Right renal cortex interstitium (tissue), 3 donors: Measurements from ENCODE around the gene UCHL5. TPM values are rescaled to one million over a fixed set of nuclear protein-coding genes. Genes with fewer than 3 reads are reported as not detected.
"Not testable (repeated sequence)": the region's sequence is repeated elsewhere in the genome, so short reads cannot be mapped to it uniquely, and the experiment has no call there.

Source experiments
- DNase-seq, 3 donors: peaks; one replicate each; pipeline ENCODE4 v3.0.0-alpha.2; 2013; ENCODE audit warnings: low read depth in 3 of 3, low spot score in 2 of 3
- polyA plus RNA-seq, 3 donors: library from polyadenylated mRNA; unstranded; fragments of 120-200 nt; gene quantifications; one replicate each; pipeline ENCODE4 v1.2.1, GENCODE V29; 2013; ENCODE audit not compliant: insufficient read length in 3 of 3

Gene UCHL5
- polyA plus RNA-seq, 3 donors = 47.0 to 55.9 (median 52.5) TPM

DNA sequence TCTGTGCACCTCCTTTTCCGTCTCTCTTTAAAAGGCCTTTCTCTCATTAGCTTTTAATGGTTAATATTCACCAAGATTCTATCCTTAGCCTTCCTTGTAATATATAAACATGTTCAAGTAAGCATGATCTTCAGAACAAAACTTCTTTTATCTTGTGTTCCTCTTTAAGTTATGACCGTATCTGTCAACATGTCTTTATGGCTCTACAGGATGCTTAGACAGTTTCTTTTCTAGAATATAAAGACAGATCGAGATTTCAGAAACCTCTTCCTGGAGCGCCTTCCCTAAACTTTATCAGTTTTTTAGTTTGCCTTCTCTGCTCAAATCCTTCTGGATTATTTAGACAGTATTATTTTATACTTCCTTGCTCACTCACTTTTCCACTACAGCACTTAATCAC, 7.4 kb upstream of the UCHL5 start:
- DNase-seq = no peak

DNA sequence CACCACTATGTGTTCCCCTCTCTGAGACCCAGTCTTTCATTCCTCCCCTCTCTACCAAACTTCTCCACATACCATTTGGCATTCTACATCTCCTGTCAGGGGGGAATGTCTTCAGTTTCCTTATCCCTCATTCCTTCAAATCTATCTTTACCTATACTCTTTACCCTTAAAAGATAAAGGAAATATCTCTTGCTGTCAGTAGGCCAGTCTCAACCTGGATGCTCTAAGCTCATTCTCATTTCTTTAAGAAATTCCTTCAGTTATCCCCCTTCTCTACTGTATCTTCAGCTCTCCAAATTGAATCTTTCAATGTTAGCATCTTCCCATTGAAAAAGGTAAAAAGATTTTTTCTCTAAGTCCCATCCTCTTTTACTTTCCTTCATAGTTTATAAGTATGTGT, 6.8 kb upstream of the UCHL5 start:
- no peak for DNase-seq

DNA sequence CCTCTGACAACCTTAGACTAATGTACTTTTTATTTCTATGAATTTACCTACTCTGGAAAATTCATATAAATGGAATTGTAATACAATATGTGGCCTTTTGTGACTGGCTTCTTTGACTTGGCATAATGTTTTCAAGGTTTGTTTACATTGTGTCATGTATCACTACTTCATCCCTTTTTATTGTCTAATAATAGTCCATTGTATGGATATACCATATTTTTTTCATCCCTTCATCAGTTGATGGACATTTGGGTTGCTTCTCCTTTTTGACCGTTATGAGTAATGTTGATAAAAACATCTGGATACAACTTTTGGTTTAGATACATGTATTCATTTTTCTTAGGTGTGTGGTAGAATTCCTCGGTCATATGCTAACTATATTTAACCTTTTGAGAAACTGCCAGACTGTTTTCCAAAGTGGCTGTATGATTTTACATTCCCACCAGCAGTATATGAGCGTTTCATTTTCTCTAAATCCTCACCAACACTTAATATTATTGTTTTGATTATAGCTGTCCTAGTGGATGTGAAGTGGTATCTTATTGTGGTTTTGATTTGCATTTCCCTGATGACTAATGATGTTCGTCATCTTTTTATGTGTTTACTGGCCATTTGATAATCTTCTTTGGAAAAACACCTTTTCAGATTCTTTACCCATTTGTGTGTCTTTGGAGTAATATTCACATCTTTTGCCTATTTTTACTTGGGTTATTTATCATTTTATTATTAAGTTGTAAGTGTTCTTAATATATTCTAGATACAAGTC, 3.7 kb upstream of the UCHL5 start:
- no peak for DNase-seq

DNA sequence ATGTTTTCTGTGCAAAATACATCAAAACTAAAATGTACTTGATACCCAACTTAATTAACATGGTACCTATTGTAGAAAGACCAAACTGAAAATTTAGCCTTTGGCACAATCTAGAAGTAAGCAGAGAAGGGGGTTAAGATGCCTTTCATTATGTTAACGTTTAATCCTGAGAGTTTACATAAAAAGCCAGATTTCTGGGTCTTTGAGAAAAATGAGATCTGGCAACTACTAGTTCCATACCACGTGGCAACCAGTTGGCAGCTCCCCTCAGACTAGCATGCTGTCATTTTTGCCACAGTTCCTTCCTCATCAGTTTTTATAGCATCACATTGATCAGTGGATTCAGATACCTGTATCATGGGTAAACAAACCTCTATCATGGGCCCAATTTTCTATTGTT, 1.8 kb upstream of the UCHL5 start:
- DNase-seq = no peak

DNA sequence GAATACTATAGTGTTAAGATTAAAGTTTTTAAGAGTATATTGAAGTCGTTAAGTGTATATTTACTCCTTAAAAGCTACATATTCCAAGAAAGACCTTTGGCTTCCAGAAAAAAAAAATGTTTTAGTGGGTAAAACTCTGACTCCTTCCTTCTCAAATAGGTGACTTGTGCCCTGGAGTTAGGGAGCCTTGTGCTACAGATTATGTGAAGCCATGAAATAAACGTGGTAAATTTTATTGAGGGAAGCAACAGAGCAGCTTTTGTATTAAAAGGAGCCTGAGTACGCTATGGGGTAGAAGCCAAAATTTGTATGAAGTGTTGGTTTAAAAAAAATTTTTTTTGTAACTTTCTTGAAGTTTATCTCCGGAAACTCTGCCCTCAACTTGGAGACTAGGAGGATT, 1.2 kb upstream of the UCHL5 start:
- peak in 1 of 3 donors; percentile 5 for DNase-seq

DNA sequence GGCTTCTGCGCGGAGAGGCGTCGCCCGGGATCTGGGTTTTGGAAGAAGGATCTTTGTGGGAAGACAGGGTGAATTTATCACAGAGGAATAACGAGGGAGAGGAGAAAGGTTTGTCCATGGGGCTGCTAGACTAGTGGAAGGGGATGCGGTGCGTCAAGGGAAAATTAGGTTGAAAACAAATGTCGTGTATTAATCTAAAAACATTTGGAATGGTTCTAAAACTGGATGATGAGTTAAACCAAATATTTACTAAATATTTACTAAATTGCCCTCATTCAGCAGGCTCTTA, 899 bp upstream of the UCHL5 start:
- DNase-seq = no peak

DNA sequence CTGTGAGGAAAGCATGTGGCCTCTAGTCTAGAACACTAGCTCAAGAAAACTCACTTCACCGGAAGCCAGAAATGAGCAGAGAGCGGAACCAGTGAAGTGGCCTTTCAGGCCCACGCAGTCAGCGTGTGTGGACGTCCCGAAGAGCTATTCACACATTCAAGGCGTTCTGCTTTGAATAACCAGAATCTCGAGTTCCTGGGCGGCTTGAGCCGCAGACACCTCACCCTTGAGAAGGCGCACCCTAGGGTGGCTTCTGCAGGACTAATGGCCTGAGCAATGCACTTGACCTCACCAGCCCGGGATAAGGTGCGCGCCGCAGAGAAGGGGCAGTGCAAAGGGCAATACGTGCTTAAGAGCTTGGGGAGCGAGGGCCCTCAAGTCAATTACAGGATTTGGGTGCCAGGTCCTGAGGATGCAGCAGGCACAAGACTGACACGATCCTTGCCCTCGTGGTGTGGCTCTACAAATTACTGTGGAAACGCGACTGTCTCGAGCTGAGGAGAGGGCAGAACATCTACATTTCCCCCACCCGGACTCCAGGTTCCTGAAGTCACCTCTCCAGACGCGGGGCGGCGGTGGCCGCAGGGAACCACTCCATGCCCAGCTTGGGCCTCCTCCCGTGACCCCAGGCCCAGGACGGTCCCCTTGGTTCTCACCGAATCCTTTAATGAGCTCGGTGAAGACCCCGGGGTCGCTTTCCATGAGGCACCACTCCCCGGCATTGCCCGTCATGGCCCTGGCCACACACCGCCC, 455 bp downstream of the UCHL5 start:
- DNase-seq = peak in 2 of 3 donors; percentile 15 to 23

DNA sequence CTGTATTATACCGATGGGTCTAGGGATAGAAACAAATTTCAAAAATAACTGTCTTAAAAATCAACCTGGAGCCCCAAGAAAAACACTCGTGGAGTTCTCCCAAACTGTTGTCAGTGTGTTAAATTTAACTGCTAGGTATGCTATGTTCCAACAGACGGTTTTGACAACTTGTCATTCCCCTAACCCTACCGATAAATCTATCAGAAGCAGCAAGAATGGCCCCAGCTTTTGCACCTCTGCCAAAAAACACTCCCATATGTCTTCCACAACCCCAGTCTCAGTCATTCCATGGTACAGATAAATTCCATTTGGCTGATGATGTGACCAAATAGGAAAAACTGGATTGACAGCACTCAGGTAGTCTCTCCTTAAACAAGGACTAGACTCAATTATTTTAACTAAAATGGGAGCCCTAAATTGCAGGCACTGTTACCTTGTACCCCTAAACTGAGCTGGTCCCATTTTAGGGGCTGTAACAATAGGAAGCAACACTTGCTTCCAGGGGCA, 4.9 kb downstream of the UCHL5 start:
- no peak for DNase-seq

DNA sequence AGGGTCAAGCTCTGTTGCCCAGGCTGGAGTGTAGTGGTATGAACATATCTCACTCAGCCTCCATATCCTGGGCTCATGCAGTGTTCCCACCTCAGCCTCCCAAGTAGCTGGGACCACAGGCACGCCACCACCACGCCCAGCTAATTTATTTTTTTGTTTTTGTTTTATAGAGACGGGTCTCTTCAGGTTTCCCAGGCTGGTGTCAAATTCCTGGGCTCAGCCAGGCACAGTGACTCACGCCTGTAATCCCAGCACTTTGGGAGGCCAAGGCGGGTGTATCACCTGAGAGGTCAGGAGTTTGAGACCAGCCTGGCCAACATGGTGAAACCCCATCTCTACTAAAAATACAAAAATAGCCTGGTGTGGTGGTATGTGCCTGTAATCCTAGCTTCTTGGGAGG, 10.2 kb downstream of the UCHL5 start:
- not testable (repeated sequence) for DNase-seq

DNA sequence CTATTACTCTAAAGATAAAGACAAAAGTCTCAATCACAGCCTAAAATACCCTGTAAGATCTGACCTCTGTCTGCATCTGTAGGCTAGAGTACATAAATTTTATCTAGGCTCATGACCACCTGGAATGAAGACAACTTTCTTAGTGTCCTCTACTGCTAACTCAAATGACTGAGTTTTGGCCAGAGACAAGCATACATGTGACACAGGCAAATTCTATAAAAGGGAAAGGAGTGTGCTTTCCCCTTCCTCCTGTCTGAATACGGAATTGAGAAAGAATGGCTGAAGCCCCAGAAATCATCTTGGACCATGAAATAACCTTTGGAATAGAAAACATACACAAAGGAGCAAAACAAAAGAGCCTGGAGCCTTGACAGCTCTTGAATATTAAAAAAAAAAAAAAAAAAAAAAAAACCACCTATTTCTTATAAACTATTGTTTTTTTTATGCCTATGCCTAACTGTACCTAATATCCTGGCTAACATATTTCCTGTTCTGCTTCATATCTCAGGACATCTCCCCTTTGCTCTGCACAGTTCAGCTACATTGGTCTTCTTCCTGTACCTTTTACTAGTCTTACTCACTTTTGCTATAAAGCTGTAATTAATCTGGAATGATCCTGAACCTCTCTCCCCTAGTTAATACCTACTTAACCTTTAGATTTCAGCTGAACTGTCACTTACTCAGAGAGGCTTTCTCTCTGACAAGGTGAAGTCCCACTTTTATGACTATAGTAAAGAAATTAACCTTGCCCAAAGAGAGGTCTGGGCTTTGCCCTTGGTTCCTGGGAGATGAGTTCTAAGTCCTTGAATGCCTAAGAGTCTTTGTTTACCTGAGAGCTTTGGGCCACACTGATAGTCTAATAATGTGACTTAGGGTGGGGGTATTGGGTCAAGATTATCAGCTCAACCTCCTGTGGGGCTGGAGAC, 16.1 kb downstream of the UCHL5 start:
- DNase-seq = no peak

DNA sequence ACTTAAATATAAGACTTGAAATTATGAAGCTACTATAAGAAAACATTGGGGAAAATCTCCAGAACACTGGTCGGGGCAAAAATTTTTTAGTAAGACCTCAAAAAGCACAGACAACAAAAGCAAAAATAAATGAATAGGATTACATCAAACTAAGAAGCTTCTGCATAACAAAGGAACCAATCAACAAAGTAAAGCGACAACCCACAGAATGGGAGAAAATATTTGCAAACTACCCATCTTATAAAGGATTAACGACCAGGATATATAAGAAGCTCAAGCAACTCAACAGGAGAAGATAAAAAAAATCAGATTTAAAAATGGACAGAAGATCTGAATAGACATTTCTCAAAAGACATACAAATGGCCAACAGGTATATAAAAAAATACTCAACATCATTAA, 19.1 kb downstream of the UCHL5 start:
- no peak for DNase-seq

DNA sequence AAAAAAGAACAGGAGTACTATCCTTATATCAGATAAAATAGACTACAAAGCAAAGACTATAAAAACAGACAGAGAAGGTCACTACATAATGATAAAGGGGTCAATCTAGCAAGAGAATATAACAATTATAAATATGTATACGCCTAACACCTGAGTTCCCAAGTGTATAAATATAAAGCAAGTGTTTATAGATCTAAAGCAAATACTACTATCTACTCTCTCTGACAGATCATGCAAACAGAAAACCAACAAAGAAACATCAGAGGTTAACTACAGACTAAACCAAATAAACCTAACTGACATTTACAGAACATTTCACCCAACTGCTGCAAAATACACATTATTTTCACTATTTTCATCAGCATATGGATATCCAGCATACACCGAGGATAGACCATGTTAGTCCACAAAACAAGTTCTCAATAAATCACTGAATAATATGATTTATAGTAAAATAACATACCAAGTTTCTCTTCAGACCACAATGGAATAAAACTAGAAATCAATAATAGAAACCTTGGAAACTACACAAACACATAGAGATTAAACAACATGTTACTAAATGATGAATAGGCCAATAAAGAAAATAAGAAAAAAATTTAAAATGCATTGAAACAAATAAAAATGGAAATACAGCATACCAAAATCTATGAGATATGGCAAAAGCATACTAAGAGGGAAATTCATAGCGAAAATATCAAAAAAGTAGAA, 22.7 kb downstream of the UCHL5 start:
- no peak for DNase-seq

DNA sequence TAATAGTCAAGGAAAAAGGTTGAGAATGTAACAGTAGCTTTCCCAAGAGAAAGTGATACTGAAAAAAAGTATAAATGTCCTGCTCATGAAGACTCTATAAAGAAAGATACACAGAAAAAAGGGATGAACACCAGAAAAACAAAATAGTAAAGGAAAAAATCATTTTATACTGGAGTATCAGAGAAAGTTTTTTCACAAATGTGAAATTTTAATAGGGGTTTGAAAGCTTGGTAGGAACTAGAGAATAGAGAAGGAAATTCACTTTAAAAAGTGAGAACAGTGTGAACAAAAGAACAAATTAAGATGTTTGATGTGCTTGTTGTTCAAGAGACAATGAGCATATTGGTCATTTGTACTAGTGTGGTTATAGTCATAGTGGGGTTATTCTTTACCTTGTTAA, 25.6 kb downstream of the UCHL5 start:
- DNase-seq = no peak

DNA sequence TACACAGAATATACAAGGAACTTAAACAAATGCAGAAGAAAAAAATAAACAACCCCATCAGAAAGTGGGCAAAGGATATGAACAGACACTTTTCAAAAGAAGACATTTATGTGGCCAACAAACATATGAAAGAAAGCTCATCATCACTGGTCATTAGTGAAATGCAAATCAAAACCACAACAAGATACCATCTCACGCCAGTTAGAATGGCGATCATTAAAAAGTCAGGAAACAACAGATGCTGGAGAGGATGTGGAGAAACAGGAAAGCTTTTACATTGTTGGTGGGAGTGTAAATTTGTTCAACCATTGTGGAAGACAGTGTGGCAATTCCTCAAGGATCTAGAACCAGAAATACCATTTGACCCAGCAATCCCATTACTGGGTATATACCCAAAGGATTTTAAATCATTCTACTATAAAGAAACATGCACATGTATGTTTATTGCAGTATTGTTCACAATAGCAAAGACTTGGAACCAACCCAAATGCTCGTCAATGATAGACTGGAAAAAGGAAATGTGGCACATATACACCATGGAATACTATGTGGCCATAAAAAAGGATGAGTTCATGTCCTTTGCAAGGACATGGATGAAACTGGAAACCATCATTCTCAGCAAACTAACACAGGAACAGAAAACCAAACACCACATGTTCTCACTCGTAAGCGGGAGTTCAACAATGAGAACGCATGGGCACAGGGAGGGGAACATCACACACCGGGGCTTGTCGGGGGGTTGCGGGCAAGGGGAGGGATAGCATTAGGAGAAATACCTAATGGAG, 26.3 kb downstream of the UCHL5 start:
- not testable (repeated sequence) for DNase-seq

DNA sequence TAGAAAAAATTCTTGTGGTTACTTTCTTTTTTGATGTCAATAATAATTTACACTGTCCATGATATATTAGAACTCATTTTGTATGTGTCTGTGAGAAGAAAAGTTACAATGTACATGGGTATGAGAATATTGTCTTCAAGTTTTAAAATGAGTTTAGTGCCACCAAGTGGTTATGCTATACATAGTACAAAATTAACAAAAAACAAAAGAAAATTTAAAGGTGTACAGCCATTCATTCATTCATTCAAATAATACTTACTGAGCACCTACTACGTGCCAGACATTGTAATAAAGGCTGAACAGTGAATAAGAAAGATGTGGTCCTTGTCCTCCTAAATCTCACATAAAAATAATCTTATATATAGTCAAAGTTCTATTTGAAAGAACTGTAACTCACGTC, 27.7 kb downstream of the UCHL5 start:
- DNase-seq = no peak

DNA sequence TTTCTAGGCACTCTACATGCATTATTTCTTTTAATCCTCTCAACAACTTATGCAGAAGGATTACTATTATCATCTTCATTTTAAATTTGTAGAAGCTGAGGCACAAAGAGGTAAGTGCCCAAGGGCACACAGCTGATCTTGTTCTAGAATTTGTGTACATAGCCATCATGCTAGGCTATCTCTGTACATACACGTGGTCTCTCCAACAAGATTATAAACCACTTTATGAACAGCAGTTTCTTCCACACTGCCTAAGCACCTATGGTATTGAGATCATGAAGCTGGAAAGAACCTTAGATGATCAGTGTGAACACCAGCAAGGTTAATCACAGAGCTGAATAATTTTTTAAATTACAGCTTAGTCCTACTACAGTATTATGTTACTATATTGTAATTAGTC, 28.9 kb downstream of the UCHL5 start:
- no peak for DNase-seq

DNA sequence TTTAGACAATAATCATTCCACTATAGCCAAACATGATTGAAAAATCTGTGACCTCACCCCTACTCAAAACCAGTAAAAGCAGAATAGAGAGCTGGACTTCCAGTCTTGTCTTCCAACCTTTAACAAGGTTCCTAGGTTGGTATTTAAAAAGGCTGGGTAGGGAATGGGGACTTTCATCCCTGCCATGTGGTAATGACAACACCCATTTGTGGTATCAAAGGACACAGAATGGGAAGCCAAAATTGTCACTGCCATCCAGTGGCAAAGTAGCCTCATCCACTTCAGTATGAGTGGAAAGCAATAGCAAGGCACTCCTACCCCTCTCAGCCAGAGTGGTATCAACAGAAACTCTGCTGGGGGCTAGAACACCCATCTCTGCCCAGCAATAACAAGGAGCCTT, 33.9 kb downstream of the UCHL5 start:
- no peak for DNase-seq

DNA sequence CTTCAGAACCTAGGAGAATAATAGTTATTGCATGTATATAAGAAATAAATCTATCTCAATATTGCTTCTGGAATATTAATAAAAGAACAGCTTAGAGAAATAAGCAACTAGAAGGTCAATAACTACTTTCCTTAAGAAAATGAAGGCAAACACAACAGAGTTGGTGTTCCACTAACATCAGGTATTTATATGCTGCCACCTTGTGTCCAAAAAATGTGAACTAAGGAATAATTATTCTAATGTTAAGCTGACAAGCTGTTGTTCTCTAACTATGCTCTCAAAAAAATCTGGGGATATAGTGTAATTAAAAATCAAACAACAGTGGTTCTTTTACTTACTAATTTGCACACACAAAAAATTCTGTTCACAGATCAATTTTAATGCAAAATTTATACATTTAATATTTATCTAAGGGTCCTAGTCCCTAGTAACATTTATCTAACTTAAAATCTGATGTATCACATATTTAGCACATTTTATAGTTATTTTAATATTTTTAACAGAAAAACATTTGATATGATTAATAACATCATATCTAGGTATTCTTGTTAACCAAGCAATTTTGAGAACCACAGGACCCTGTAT, 39.6 kb downstream of the UCHL5 start:
- DNase-seq = peak; percentile 31 to 53 (median 43)

DNA sequence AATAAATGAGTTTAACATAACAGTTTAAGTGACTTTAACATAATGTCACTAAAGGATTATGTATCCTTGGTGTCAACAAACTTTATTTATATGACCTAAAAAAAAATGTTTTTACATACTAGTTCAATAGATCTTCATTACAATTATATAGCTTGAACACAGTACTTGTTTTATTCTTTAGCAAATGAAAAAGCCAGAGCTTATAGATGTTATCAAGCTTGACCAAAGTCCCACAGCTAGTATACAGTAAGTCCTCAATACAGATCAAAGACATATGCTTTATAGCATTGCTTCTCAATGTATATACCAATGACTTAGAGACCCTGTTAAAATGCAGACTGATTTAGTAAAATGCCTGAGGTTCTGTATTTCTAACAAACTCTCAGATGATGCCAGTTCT, 42.4 kb downstream of the UCHL5 start:
- DNase-seq = no peak
